HEK293T (cell line): ENCODE results near the gene MYH6.
A peak's percentile ranks its signal among the peaks of the same experiment; 100 is the strongest.

Source experiments
- CTCF ChIA-PET: fragments of 350-600 bp; formaldehyde crosslinking; extraction: SDS; loops from one replicate; lab custom pipeline; 2021; ENCODE audit warnings: antibody characterized with exemption, inconsistent platforms; lab: Yijun Ruan, JAX
- POLR2A ChIA-PET: fragments of 350-600 bp; formaldehyde crosslinking; extraction: SDS; loops from one replicate; lab custom pipeline; 2020; ENCODE audit warnings: antibody characterized with exemption, inconsistent platforms; lab: Yijun Ruan, JAX
- DNase-seq: peaks from one replicate; pipeline ENCODE4 v3.0.0; 2012; ENCODE audit warnings: mixed read lengths; ENCODE audit errors: extremely low spot score
- ARNT ChIP-seq: fragments of 450-650 bp; IDR thresholded peaks from 2 replicates; pipeline ENCODE4 v1.6.1; 2017; ENCODE audit warnings: mild to moderate bottlenecking
- BHLHE40 ChIP-seq: fragments of 450-650 bp; IDR thresholded peaks from 2 replicates; pipeline ENCODE4 v1.6.1; 2016; ENCODE audit warnings: mild to moderate bottlenecking, moderate library complexity, borderline replicate concordance
- CTBP1 ChIP-seq: fragments of 450-650 bp; IDR thresholded peaks from 2 replicates; pipeline ENCODE4 v1.6.1; 2016; ENCODE audit warnings: borderline replicate concordance
- ELF4 ChIP-seq: fragments of 450-650 bp; IDR thresholded peaks from 2 replicates; pipeline ENCODE4 v1.6.1; 2017; ENCODE audit warnings: antibody characterized with exemption
- FOXA1 ChIP-seq: fragments of 450-650 bp; IDR thresholded peaks from 2 replicates; pipeline ENCODE4 v1.6.1; 2016; ENCODE audit warnings: mild to moderate bottlenecking
- FOXK2 ChIP-seq: fragments of 450-650 bp; IDR thresholded peaks from 2 replicates; pipeline ENCODE4 v1.6.1; 2016; ENCODE audit warnings: mild to moderate bottlenecking
- FOXM1 ChIP-seq: fragments of 450-650 bp; IDR thresholded peaks from 2 replicates; pipeline ENCODE4 v1.6.1; 2017; ENCODE audit warnings: mild to moderate bottlenecking, borderline replicate concordance
- HDGF ChIP-seq: fragments of 450-650 bp; IDR thresholded peaks from 2 replicates; pipeline ENCODE4 v1.6.1; 2017; ENCODE audit warnings: antibody characterized with exemption, borderline replicate concordance
- L3MBTL2 ChIP-seq: fragments of 450-650 bp; conservative IDR thresholded peaks from 2 replicates; pipeline ENCODE4 v1.6.1; 2016; ENCODE audit warnings: mild to moderate bottlenecking
- LEF1 ChIP-seq: fragments of 450-650 bp; IDR thresholded peaks from 2 replicates; pipeline ENCODE4 v1.6.1; 2017; ENCODE audit warnings: mild to moderate bottlenecking, borderline replicate concordance
- NFRKB ChIP-seq: fragments of 450-650 bp; IDR thresholded peaks from 2 replicates; pipeline ENCODE4 v1.6.1; 2016; ENCODE audit warnings: mild to moderate bottlenecking, moderate library complexity
- SP1 ChIP-seq: fragments of 450-650 bp; IDR thresholded peaks from 2 replicates; pipeline ENCODE4 v1.6.1; 2017
- SUZ12 ChIP-seq: fragments of 450-650 bp; IDR thresholded peaks from 2 replicates; pipeline ENCODE4 v1.6.1; 2016; ENCODE audit warnings: mild to moderate bottlenecking
- TARDBP ChIP-seq: fragments of 450-650 bp; IDR thresholded peaks from 2 replicates; pipeline ENCODE4 v1.6.1; 2016
- ZNF384 ChIP-seq: fragments of 450-650 bp; IDR thresholded peaks from 2 replicates; pipeline ENCODE4 v1.6.1; 2016
- TF ChIP-seq, protein P1 (sequence below): fragments of 450-650 bp; IDR thresholded peaks from 2 replicates; pipeline ENCODE4 v1.6.1; 2016

Gene MYH6

DNA sequence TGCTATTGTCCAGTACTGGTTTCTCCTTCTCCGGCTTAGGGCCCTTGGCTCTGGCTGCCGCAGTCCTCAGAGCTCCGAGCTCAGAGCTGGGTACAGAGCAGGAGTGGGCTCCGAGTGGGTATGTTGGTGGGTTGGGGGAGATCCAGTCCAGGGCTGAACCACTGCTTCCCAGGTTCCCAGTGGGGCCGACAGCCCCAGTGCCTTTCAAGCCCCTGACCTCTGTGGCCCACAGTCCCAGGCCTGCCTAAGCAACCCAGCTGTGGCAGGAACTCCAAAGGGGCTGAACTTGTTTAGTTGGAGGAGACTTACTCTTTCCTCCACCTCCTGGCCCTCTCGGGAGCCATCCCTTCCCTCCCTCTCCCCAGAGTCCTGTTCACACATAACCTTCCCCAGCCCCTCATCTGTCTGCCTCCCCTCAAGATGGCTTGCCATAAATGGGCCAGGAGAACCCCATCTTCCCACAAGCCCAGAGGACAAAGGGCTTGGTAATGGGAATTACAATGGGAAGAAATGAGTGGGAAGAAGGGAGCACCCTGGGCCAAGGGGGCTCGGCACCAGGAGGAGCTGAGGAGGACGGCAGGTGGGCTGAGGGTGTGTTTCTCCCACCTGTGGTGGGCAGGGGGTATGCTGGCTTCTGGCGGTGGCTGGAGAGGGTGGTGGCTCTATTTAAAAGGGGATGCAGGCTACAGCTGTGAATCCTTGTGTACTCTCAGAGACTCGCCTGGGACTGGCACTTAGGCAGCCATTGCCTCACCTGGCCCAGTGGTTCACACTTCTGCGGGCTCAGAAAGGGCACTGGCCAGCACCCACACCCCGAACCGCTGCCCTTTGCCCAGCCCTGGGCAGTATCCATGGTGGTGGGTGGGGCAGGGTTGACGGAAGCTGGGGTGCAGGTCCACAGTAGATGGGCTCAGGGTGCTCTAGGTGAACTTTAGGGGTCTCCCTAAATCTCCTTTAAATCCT, 3.8 kb upstream of the MYH6 start:
- POLR2A ChIA-PET: no interaction called here
- TF ChIP-seq ZNF384: no peak
- TF ChIP-seq HDGF: no peak
- TF ChIP-seq L3MBTL2: no peak
- TF ChIP-seq CTBP1: no peak
- no peak for TF ChIP-seq NFRKB

DNA sequence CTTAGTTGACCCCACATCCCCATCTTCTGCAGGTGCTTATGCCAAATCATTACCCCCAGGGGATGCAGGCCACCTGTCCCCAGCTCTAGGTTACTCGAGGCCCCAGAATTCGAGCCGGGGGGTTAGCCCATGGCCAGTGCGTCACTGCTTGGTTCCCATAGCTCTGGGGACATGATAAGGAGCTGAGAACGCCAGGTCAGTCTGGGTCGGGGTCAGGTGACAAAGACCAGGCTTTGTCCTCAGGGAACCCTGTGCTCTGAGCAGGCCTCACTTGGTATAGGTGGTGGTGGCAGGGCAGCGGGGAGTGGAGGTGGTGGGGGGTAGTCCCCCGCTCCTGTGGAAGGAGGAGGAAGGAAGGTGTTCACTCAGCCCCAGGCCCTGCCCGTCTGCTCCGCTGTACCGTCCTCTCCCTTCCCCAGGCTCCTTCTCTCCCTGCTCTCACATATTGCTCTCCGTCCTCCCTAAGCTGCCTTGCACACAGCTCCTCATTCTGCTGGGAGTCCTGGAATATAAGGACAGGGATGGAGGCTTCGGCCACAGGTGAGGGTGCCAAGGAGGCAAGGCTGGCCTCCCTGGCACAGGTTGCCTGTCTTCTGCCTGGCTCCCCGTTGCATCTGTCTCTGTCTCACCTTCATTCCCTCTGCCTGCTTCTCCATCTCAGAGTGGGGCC, 2.0 kb upstream of the MYH6 start:
- CTCF ChIA-PET: no interaction called here
- DNase-seq: no peak
- no peak for TF ChIP-seq CTBP1
- no peak for TF ChIP-seq TARDBP
- no peak for TF ChIP-seq BHLHE40
- no peak for TF ChIP-seq SP1
- no peak for TF ChIP-seq ELF4
- POLR2A ChIA-PET: no interaction called here

More for the DNA sequence above, 3.8 kb upstream of the MYH6 start:
- CTCF ChIA-PET: no interaction called here
- no peak for DNase-seq

DNA sequence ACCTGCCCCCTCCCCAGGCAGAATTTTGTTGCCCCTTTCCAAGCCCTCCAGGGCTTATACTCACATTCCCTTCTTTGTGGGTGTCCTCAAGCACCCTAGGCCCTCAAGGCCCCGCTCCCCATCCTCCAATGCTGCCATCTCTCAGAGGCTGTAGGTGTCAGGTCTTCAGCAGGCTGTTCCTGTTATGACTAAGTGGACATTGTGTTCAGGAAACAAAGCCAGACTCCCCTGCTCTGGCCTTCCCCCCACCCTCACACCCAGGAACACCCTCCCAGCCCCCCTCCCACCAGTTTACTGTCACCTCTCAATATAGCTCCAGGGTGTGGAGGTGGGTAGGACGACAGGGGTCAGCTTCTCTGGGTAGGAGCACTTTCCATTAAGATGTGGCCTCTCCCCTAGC, 1.4 kb upstream of the MYH6 start:
- ChIA-PET POLR2A (interaction anchor here (0.6 kb wide), 1 partner anchor 146 kb away, joined by 3 read pairs; no protein-coding TSS in a partner anchor), CTCF (no interaction called here)
- DNase-seq: no peak
- TF ChIP-seq ARNT (no peak), NFRKB (no peak), ELF4 (no peak), CTBP1 (no peak)
- TF ChIP-seq, protein P1, sequence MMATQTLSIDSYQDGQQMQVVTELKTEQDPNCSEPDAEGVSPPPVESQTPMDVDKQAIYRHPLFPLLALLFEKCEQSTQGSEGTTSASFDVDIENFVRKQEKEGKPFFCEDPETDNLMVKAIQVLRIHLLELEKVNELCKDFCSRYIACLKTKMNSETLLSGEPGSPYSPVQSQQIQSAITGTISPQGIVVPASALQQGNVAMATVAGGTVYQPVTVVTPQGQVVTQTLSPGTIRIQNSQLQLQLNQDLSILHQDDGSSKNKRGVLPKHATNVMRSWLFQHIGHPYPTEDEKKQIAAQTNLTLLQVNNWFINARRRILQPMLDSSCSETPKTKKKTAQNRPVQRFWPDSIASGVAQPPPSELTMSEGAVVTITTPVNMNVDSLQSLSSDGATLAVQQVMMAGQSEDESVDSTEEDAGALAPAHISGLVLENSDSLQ: no peak

DNA sequence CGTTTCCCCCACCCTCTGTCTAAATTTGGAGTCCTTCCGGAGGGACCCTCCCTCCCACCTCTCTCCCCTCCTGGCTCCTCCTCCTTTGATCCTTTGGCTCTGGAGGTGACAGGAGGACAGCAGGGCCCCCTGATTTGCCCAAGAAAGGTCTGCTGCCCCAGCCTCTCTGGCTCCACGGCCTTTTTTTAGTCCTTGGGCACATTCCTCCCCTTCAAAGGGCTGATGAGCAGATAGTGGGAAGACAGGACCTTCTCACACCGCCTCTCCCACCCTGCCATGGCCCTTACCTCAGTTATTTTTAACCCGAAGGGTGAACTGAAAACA, 196 bp upstream of the MYH6 start:
- ChIA-PET POLR2A (no interaction called here), CTCF (no interaction called here)
- DNase-seq: no peak
- TF ChIP-seq FOXA1 (no peak), TARDBP (no peak), FOXK2 (no peak), ARNT (no peak), NFRKB (no peak), SUZ12 (no peak), CTBP1 (no peak), ELF4 (no peak), L3MBTL2 (no peak), HDGF (no peak), LEF1 (no peak), BHLHE40 (no peak), ZNF384 (no peak), FOXM1 (no peak), SP1 (no peak)
- TF ChIP-seq, protein P1: no peak

DNA sequence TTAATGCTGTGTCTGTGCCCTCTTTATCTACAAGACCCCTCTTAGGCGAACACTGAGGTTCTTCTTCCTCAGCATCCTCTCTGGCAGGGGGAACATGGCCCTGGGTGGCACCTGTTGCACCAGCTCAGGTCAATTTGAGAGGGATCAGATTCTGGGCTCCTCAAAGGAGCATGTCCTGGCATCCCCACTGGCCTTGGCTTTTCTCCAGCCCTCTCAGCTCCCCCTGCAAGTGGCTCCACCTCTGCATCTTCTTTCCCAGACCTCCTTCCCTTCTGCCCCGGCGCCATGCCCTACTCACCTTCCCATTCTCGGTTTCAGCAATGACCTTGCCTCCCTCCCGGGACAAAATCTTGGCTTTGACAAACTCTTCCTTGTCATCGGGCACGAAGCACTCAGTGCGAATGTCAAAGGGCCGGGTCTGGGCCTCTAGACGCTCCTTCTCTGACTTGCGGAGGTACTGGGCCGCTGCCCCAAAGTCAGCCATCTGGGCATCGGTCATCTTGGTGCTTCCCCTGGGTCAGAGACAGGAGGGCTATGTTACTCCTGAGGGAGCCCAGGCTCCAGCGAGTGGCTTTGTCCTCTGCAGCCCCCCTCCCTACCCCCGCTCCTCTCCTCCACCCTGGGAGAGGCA, 1.2 kb downstream of the MYH6 start:
- TF ChIP-seq LEF1: no peak
- no peak for TF ChIP-seq SP1
- no peak for TF ChIP-seq NFRKB
- TF ChIP-seq, protein P1: no peak
- TF ChIP-seq ZNF384: no peak
- no peak for TF ChIP-seq TARDBP
- no peak for TF ChIP-seq ARNT
- POLR2A ChIA-PET: no interaction called here
- no peak for DNase-seq
- CTCF ChIA-PET: no interaction called here

DNA sequence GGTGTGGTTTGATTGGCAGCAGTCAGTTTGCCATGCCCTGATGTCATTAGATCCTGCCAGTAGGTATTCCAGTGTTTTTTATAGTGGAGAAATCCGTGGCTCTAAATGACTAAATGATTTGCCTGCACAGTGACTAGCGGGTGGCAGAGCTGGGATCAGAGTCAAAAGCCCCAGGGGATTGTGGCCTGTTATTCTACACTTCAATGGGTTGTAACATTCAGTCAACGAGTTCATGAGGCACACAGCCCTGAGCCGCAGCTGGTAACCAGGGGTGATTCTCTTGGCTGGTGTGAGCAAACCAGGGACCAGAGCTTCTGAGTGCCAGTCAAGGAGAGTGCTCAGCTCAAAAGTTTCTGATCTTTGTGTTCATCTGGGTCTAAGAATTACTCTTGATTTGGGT, 1.8 kb downstream of the MYH6 start:
- TF ChIP-seq SUZ12 (no peak), LEF1 (no peak), ZNF384 (no peak), ARNT (no peak), HDGF (no peak)
- TF ChIP-seq, protein P1: peak; percentile 61
- no peak for DNase-seq
- ChIA-PET CTCF (no interaction called here), POLR2A (no interaction called here)
